ENCODE measurements around the gene AHCY. TPM values are rescaled to one million over a fixed set of nuclear protein-coding genes. Genes with fewer than 3 reads are reported as not detected.

The AHCY gene
- total RNA-seq, 1 donor from 2014 or later: 328 TPM

GRCh38 chr20:34251619-34252018, 51.5 kb downstream of the AHCY start:
- Mint-ChIP-seq H3K27me3 (no peaks in the 10 kb centered on the region), H3K4me1 (ENCODE audit: low read depth) (peaks cover 12% of the 10 kb centered on the region), H3K36me3 (ENCODE audit: insufficient read depth) (no peaks in the 10 kb centered on the region), H3K4me3 (ENCODE audit: low read depth) (no peak overlapping the region), H3K27ac (no peak overlapping the region), H3K9me3 (ENCODE audit: low read depth) (peaks cover 5% of the 10 kb centered on the region)
- DNase-seq (ENCODE audit: low spot score, unreplicated experiment): no peak
- no peak for TF ChIP-seq CTCF (IDR thresholded peaks at IDR 0.05; ENCODE audit: unreplicated experiment)

GRCh38 chr20:34250005-34250404, 53.1 kb downstream of the AHCY start:
- TF ChIP-seq CTCF (IDR thresholded peaks at IDR 0.05; ENCODE audit: unreplicated experiment): no peak
- Mint-ChIP-seq H3K4me3 (ENCODE audit: low read depth) (no peak overlapping the region), H3K9me3 (ENCODE audit: low read depth) (peaks cover 5% of the 10 kb centered on the region), H3K27me3 (no peaks in the 10 kb centered on the region), H3K4me1 (ENCODE audit: low read depth) (peaks cover 11% of the 10 kb centered on the region), H3K27ac (no peak overlapping the region), H3K36me3 (ENCODE audit: insufficient read depth) (no peaks in the 10 kb centered on the region)
- no peak for DNase-seq (ENCODE audit: low spot score, unreplicated experiment)

GRCh38 chr20:34249291-34249690, 53.9 kb downstream of the AHCY start:
- peaks cover 8% of the 10 kb centered on the region for H3K4me1 Mint-ChIP-seq (ENCODE audit: low read depth)
- peak overlapping the region; percentile 21 for H3K27ac Mint-ChIP-seq
- no peak overlapping the region for H3K4me3 Mint-ChIP-seq (ENCODE audit: low read depth)
- H3K9me3 Mint-ChIP-seq (ENCODE audit: low read depth): peaks cover 5% of the 10 kb centered on the region
- H3K27me3 Mint-ChIP-seq: no peaks in the 10 kb centered on the region
- no peak for DNase-seq (ENCODE audit: low spot score, unreplicated experiment)
- no peak for TF ChIP-seq CTCF (IDR thresholded peaks at IDR 0.05; ENCODE audit: unreplicated experiment)
- no peaks in the 10 kb centered on the region for H3K36me3 Mint-ChIP-seq (ENCODE audit: insufficient read depth)

GRCh38 chr20:34246126-34246626, 57.0 kb downstream of the AHCY start:
- Mint-ChIP-seq H3K27me3 (no peaks in the 10 kb centered on the region), H3K4me3 (ENCODE audit: low read depth) (no peak overlapping the region), H3K27ac (peak overlapping the region; percentile 59), H3K36me3 (ENCODE audit: insufficient read depth) (no peaks in the 10 kb centered on the region), H3K9me3 (ENCODE audit: low read depth) (no peaks in the 10 kb centered on the region), H3K4me1 (ENCODE audit: low read depth) (peaks cover 7% of the 10 kb centered on the region)
- no peak for TF ChIP-seq CTCF (IDR thresholded peaks at IDR 0.05; ENCODE audit: unreplicated experiment)
- no peak for DNase-seq (ENCODE audit: low spot score, unreplicated experiment)

- H3K9me3 Mint-ChIP-seq (ENCODE audit: low read depth): peaks cover 7% of the 10 kb centered on the region
- H3K27ac Mint-ChIP-seq: peak overlapping the region; percentile 53
- no peaks in the 10 kb centered on the region for H3K36me3 Mint-ChIP-seq (ENCODE audit: insufficient read depth)
- TF ChIP-seq CTCF (IDR thresholded peaks at IDR 0.05; ENCODE audit: unreplicated experiment): no peak
- no peak overlapping the region for H3K4me3 Mint-ChIP-seq (ENCODE audit: low read depth)
- H3K4me1 Mint-ChIP-seq (ENCODE audit: low read depth): peaks cover 7% of the 10 kb centered on the region
- DNase-seq (ENCODE audit: low spot score, unreplicated experiment): no peak
- peaks cover 3% of the 10 kb centered on the region for H3K27me3 Mint-ChIP-seq
Measured at GRCh38 chr20:34243377-34243776, 59.8 kb downstream of the AHCY start.
